SKM-1 (cell line): ENCODE data around the gene ZNF593.

ENCODE experiments used
- DNase-seq: peaks from one replicate; lab custom pipeline; 2025; ENCODE audit not compliant: unreplicated experiment; lab: John Stamatoyannopoulos, UW

ZNF593 gene

DNA sequence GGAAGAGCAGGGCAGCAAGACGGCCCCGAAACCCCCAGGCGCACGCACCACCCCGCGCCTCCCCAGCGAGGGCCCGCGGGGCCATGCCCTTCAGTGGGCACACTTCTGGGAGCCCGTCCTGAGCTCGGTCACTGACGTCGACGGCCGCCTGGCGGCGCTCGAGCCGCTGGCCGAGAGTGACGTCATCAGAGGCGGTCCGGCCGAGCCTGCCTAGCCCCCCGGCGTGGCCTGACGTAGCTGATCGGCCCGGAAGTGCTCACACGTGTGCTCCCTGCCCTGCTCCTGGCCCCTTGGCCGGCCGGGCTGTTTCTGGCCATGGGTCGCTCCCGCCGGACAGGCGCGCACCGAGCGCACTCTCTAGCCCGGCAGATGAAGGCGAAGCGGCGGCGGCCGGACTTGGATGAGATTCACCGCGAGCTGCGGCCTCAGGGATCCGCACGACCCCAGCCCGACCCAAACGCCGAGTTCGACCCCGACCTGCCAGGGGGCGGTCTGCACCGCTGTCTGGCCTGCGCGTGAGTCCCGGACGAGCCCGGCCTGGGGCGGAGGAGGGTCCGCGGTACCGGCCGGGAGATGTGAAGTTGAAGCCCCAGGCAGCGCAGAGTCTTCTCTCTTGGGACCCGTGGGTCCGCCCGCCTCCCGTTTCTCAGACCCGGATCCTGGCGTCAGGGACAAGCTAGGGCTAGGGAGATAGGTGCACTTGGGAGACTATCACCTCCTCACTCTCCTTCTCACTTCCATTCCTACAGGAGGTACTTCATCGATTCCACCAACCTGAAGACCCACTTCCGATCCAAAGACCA lies at the start of gene ZNF593:
TSS of gene ZNF593 (plus strand) at position 240 of the 803 bp plus-strand sequence. CDS start at position 316, 76 bp downstream.
- peak; percentile 93 for DNase-seq

DNA sequence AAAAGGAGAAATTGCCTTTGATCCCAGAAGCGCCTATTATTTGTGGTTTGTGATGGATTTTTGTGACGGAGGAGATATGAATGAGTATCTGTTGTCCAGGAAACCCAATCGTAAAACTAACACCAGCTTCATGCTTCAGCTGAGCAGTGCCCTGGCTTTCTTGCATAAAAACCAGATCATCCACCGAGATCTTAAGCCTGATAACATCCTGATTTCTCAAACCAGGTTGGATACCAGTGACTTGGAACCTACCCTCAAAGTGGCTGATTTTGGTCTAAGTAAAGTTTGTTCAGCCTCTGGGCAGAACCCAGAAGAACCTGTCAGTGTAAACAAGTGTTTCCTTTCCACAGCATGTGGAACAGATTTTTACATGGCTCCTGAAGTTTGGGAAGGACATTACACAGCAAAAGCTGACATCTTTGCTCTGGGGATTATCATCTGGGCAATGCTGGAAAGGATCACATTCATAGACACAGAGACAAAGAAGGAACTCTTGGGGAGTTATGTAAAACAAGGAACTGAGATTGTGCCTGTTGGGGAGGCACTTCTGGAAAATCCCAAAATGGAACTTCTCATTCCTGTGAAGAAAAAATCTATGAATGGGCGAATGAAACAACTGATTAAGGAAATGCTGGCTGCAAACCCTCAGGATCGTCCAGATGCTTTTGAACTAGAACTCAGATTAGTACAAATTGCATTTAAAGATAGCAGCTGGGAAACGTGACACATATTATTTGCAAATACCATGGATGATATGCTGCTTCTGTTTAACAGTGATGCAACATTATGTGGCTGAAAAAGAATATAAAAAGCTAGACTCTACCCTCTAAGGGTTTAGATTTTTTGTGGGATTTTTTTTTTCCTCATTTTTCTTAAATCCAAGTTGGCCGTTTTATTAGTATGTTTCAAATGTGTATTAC lies 47.6 kb upstream of the ZNF593 start:
- no peak for DNase-seq

DNA sequence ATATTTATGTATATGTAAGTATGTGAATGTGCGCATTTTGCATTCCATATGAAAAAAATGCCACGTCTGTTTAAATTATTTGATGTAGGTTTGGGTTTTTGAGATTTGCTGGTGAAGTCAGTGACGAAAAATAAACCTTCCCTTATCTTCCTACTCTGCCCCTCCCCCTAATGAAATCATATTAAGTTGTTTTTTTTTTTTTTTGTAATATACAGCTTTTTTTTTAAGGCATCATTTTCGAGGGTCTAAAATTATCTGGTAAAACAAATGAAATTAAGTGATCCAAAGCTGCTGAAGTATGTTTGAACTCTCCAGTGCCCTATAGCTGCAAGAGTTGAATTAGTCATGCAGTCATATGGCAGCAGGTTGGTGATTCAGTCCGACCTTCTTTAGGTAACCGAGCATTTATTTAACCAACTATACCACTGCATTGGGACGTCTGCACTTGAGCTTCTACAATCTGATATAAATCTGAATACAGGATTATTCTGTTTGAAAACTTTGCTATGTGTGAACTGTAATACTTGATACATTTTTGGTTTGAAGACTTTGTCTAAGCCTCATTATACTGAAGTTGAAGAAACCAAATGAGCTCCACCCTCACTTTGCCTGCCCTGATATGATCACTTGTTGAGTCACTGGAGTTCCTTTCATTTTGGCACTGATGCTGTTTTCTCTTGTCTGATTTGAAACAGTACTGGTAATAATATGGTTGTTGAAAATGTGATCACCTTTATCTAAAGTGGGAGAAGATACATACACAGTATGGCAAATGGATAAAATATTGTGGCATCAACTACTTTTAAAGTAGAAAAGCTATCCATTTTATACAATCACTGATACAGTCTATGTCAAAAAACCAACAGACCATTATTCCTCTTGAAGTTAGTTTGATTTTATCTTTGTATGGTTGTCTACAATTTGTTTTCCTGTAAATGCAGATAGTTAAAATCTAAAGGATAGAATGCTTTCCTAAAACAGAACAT lies 46.4 kb upstream of the ZNF593 start:
- no peak for DNase-seq

DNA sequence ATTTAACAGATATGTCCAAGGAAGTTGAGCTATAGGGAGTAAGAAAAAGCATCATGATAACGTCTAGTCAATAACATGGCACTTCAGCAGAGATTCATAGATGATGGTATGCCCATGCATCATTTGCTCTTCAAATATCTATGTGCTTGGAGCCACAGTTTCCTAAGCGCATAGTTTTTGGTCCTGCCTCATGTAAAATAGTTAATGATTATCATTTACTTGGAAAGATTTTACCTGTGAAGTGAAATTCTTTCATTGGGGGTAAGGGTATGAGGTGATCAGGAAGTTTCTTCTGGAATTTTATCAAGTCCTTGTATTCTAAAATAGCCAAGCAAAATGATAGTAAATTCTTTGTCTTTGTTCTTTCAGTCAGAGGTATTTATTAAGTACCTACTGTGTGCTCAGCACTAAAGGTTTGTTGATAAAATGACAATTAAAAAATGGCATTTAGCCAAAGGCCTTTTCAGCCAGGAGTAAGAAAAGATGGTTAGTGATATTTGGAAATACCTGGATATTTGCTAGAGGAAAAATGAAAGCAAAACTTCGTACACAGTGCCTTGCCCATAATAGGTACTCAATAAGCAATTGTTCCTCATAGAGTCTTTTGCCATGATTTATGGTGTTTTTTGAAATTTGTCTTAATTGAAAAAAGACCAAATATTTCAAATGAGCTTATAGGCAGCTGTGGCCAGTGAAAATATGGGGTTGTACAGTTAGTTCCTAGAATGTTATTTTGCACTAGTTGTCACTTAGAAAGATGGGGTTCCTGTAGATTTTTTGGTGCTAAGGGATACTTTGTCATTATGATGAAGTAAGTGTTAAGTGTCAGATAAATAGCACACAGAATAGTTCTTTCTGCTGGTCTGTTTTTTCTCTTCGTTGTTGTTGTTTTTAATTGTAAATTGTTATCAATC lies 45.0 kb upstream of the ZNF593 start:
- DNase-seq, result no peak

DNA sequence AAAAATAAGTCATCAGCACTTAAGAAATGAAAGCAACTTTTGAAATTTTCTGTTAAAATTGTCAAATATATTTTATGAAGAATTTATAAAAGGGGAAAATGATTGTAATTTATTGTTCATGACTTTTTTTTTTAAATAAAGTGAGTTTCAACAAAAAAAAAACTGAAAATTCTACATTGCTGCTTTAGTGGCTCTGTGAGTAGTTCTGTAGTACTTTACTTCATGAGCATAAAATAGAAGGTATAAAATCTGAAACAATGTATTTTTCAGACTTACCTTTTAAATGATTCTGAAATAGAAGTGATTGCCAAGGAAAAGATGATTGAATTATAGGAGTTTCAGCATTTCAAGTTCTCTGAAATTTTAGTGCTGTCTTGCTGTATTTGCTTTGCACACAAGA lies 44.3 kb upstream of the ZNF593 start:
- DNase-seq, result no peak

DNA sequence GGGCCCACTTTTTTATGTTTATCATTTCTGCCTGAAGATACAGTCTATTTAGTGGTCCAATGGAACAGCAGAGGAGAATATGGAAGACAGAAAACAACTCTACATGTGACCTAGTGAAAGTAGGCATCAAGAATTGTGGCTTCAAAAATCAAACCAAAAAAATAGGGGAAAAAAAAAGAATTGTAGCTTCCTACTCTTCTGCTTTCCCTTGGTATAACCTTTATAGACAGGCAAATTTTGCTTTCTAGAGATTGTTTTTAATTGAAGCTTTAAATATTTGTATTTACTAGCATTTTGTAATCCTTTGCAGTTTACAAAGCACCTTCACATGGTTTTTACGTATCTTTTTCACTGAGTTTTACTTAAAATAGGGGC lies 43.8 kb upstream of the ZNF593 start:
- DNase-seq, result no peak

DNA sequence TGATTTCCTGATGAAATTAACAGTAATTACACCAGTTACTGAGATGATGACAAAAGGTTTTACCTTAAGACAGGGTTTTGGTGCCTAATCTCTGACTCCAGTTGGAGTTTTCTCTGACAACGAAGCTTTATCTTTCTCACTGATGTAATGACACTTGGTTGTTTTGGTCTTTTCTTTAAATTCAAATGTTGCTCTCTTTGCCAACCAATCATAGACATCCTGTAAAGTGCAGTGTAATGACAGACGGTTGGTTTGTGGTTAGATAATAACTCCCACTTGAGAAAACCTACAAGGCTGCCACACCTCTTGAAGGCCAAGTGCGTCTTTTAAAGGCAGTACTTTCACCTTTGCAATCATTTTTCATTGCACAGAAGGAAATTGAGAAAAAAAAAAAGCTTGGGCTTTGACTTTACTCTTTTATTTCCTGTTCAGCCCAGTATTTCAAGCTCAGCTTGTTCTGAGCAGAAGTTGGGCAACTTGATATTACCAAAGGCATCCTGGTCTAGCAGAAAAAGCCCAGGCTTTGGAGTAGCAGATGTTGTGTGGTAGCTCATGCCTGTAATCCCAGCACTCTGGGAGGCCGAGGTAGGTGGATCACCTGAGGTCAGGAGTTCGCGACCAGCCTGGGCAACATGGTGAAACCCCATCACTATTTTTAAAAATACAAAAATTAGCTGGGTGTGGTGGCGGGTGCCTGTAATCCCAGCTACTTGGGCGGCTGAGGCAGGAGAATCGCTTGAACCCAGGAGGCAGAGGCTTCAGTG lies 43.2 kb upstream of the ZNF593 start:
- peak; percentile 60 for DNase-seq

DNA sequence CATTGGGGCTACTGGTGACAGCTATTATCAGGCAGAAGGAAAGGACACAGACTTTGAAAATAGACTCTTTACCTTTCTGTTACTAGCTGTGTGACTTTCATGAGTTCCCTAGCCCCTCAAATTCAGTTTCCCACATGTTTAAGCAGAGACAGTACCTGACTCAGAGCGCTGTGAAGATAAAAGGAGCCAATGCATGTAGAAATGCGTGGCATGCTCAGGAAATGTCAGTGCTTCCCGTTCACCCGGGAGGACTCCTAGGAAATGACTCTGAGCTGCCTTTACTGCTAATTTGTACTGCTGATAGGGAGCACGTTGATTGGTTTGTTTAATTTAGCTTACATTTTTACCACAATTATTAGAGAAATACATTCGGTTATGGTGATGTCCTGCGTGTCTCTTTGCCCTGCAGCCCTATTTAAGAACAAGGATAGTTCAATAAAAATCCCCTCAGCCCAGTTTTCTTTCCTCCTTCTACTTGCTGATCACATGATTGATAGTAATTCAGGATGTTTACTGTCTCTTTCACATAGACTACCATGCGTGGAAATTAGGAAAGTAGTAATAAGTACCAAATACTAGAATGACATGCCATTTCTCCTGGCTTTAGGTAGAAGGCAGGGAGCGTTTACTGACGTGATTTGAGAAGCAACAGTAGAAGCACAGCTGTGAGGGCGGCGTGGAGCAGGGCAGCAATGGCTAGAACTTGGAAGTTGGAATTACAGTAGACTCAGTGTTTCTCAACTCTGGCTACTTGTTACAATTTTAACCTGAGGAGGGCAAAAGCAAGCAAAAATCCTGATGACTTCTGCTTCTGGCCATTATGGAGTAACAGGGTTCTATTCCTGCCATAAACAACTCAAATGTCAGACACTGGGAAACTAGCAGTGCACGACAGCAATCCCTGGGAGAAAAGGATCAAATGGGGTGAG lies 42.2 kb upstream of the ZNF593 start:
- no peak for DNase-seq

DNA sequence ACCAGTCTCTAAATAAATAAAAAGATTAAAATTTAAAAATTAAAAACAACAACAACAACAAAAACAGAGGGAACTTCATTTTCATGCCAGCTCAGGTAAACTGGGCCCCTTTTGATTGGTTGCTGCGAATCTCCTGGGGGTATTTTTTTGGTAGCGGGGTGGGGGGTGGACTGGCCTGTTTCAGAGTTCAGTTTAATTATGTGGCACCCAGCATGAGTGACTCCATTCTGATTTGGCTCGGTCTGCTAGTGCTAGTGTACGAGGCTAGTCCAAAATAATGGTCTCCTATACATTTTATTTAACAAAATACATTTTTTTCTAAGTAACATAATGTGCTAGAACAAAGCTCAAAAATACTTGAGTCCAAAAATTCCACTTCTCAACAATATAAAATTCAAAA lies 39.9 kb upstream of the ZNF593 start:
- no peak for DNase-seq

DNA sequence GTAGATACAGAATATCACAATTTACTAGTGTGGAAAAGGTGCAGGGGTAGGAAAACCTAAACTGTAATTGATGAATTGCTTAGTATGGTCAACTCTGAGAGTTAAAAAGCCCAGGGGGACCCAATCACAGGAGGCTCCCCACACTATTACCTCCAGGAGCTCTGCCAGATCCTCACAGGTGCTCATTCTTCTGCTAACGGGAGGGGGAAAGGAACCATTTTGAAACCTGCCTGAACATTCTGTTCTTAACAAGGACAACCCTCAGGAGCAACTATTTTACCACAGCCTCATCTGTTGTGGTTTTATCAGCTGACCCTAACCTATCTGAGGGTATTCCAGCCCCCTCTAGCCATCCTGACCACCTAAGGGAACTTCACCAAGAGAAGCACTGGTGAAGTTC lies 39.0 kb upstream of the ZNF593 start:
- DNase-seq, result no peak

DNA sequence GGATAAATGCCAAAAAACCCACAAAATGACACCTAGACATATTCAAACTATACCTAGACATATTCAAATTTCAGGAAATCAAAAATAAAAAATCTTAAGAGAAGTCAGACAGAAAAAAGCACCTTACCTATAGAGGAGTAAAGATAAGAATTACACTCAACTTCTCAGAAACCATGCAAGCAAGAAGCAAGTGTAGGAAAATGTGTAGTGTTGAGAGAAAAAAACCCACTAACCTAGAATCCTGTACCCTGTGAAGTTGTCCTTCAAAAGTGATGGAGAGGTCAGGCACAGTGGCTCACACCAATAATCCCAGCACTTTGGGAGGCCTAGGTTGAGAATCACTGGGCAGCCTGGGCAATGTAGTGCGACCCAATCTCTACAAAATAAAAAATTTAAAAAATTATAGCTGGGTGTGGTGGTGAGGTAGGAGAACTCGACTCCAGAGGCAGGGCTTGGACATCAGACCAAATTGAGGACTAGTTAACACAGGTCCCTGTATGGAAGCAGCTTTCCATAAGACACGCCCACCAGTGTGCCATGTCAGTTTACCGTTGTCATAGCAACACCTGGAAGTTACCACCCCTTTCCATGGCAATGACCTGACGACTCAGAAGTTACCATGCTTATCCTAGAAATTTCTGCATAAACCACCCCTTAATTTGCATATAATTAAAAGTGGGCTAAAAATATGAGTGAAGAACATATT lies 37.4 kb upstream of the ZNF593 start:
- DNase-seq, result no peak

DNA sequence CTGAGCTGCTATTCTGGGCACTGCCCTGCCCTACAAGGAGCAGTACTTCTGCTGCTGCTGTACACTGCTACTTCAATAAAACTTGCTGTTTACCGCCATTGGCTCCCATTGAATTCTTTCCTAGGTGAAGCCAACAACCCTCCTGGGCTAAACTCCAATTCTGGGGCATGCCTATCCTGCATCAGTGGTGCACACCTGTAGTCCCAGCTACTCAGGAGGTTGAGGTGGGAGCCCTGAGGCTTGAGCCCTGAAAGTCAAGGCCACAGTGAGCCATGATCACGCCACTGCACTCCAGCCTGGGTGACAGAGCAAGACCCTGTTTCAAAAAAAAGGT lies 36.9 kb upstream of the ZNF593 start:
- DNase-seq, result no peak

DNA sequence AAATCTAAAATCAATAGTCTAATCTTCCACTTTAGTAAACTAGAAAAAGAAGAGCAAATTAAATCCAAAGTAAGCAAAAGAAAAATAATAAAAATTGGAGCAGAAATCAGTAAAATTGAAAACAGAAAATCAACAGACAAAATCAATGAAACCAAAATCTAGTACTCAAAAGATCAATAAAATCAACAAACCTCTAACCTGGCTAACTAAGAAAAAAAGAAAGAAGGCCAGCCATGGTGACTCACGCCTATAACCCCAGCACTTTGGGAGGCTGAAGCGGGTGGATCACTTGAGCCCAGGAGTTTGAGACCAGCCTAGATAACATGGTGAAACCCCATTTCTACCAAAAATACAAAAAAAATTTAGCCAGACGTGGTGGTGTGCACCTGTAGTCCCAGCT lies 35.2 kb upstream of the ZNF593 start:
- no peak for DNase-seq

DNA sequence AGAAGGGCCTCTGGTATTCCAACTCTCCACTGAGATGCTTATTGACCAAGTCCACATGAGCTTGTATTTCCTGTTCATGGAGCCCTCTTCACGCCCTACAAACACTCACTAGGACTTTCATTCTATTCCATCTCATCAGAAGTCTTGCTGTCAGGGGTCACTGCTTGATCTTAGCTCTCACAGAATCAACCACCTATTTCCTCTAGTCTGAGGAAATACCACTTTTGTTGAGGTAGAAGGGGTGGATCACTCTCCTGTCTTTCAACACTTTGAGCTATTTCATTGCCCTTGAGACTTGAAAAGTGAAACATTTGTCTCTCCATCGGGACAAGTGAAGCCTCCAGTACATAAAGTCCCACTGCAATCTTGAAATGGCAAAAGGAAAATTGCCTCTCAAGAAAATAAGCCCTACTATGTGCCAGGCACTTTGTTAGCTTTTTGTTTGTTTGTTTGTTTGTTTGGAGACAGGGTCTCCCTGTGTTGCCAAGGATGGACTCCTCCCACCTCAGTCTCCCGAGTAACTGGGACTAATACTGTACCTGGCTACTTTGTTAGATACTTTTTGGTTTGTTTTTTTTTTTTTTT lies 30.6 kb upstream of the ZNF593 start:
- no peak for DNase-seq

DNA sequence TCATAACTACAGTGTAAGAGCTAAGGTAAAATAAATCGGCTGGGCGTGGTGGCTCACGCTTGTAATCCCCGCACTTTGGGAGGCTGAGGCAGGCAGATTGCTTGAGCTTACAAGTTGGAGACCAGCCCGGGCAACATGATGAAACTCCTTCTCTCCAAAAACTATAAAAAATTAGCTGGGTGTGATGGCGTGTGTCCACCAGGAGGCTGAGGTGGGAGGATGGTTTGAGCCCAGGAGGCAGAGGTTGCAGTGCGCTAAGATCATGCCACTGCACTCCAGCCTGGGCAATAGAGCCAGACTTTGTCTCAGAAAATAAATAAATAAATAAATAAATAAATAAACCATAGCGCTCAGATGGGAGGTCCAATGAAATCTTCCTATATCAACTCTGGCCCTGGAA lies 27.5 kb upstream of the ZNF593 start:
- no peak for DNase-seq

DNA sequence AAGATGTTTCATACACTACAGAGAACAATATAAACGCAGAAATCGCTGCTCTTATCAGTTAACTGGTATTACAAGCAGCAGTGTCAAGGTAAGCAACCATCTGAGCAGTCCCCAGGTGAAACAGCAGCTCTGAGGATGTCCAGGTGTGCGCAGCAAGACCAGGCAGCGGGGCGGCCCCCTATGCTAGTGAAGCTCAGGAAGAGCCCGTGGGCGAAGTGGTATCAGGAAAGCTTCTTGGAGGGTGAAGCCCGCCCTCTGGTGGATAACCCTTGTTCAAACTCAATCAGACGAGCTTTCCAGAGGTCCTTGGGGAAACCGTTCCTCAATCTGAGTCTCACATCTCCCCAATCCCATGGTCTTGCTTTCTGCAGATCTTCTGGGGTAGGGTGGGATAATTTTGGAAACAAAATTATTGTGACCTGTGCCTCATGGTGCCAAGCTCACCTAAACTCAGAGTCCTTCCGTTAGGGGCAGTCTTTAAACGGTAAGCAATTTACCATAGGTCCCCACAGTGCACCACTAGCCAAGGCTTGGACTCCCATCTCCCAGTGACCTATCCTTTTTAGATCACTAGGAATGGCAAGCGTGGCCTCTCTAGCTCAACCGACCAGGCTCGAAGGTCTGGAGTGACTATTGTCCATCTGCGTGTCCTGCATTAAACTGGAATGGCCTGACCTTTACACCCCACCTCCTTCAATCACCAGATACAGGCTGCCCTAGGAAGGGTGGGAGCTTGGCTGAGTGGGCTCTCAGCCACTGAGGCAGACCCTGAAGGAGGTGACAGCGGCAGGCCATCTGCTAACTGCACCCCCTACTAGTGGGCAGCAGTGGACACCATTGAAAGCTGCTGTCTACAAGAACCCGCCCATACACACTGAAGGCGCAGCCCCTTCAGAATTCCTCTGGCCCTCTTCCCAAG lies 24.4 kb upstream of the ZNF593 start:
- peak; percentile 60 for DNase-seq
